SIG-M5 (cell line): ENCODE data around the gene SLC4A3.
"Not testable (repeated sequence)": the region's sequence is repeated elsewhere in the genome, so short reads cannot be mapped to it uniquely, and the experiment has no call there.

Source experiments
- DNase-seq: peaks from one replicate; lab custom pipeline; 2025; lab: John Stamatoyannopoulos, UW

Gene SLC4A3

GRCh38 chr2:219648963-219649362, 21.5 kb downstream of the SLC4A3 start:
- DNase-seq = no peak

- DNase-seq = no peak
Observed at GRCh38 chr2:219650426-219651248, 23.2 kb downstream of the SLC4A3 start.

GRCh38 chr2:219651656-219652055, 24.2 kb downstream of the SLC4A3 start:
- DNase-seq = not testable (repeated sequence)

DNA sequence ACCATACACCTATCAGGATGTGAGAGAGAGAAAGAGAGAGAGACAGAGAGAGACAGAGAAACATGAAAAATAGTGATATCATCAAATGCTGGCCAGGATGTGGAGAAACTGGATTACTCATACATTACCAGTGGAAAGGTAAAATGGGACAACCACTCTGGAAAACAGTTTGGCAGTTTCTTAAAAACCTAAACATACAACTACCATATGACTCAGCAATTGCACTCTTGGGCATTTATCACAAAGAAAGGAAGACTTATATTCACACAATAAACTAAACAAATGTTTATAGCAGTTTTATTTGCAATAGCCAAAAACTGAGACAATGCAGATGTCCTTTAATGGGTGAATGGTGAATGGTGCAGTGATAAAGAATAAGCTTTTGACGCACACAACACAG, 29.1 kb downstream of the SLC4A3 start:
- DNase-seq = no peak

GRCh38 chr2:219658196-219658846, 30.9 kb downstream of the SLC4A3 start:
- no peak for DNase-seq

GRCh38 chr2:219658874-219659273, 31.4 kb downstream of the SLC4A3 start:
- no peak for DNase-seq

DNA sequence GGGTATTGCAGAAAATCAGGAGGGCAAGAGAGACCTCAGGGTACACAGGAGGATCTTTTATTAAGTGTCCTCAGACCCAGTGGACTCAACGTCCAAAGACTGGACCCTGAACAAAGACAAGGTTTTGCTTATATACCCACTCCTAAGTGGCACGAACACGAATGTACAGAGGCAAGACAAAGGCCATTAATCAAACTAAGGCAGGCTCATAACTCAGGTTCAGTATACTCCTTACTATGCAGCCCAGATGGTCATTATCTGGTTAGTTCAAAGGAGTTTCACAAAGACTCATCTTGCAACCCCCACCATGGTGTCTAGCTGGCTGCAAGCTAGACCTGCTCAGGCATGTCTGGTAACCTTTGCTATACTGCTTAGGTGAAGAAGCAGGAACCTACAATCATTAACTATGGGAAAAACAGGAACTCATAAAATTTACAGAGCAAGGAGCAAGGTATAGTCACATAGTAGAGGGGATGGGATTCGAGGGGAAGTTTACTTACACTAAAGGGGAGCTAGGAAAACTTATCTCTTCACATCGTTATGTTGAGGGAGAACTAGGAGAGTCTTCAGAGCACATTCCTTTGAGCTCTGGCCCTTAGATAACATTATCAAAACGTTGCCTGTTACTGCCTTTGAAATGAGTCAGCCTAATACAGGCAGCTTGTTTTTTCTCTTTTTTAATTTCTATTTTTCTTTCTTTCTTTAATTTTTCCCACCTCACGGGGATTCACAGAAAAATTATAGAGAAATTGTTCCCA, 33.9 kb downstream of the SLC4A3 start:
- no peak for DNase-seq

- no peak for DNase-seq
Observed at GRCh38 chr2:219661955-219662395, 34.5 kb downstream of the SLC4A3 start.

- no peak for DNase-seq
Observed at GRCh38 chr2:219662566-219662965, 35.1 kb downstream of the SLC4A3 start.

GRCh38 chr2:219663116-219663762, 35.8 kb downstream of the SLC4A3 start:
- DNase-seq = no peak

DNA sequence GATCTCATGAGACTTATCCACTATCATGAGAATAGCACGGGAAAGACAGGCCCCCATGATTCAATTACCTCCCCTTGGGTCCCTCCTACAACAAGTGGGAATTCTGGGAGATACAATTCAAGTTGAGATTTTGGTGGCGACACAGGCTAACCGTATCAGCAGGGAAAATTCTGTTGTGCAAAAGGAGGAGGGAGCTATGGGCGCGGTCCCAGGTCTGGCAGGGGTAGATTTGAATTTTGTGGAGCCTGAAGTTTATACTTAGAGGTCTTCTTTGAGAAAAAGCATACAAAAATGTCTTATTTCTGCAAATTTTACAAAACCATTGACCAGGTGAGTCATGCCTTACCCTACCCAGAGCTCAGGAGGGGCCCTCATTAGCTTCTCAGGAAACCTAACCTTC, 36.6 kb downstream of the SLC4A3 start:
- DNase-seq = no peak

DNA sequence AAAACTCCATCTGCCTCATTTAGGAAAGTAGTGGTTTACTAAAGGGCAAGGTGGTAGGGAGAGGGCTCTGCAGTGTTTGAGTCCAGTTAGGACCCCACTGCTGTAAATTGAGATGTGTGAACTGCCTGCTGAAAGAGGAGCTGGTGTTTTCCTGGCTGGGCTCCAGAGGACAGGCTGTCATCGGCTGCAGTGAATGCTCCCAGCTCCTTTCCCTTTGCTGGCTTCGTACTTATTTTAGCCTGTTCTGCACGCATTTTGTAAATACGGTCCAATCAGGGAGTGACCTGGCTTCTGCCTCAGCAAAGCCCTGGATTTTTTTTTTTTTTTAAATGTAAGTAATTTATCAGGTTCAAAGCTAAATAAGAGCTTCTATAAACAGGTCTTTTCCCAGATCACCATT, 37.5 kb downstream of the SLC4A3 start:
- DNase-seq = no peak

DNA sequence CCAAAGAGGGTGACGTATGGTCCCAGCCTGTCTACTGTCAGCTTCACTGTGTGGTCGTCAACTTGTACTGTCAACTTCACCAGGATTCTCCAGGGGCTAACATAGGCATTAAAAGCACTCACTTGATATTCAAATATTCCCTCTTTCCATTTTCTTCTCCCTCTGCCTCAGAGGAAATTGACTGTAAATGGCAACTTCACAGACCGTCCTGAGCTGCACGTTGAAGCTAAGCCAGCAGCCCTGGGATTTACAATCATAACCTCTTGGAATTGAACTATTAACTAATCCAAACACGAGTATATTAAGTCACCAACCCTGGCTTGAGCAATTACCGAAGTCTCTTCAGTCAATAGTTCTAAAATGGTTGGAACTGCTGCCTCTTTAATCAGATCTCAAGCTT, 38.5 kb downstream of the SLC4A3 start:
- no peak for DNase-seq

DNA sequence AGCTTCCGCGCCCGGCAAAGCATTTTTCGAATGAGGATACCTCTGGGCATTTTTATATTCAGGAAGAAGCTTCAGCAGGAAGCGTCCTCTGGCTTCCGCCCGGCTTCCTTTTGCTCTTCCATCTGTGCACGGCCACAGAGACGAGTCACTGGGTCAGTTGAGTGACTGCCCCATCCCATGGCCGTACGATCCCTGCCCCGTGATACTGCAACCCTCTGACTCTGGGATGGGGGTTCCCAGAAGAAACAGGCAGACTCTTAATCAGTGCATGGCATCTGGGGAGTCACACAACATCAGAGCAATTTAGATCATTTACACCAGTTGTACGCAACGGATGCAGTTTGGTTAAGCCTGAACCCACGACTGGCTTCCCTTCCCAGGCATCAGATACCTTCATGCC, 40.9 kb downstream of the SLC4A3 start:
- no peak for DNase-seq

DNA sequence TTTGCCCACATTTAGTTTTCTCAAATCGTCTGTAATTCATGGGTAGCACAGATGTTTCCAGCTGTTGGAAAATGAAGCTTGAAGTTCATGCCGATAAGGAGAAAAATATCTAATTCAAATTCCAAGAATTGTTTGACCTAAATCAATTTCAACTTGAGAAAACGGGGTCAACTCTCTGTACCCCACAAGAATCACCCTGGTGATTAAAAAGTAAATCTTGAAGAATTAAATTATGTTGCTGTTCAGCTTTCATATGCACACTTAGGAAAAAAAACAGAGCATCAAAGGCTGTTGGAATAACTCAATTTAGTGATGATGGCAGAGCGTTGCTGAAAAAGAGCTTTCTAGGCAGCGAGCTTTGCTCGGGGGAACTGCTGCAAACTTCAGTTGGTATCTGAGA, 43.0 kb downstream of the SLC4A3 start:
- no peak for DNase-seq

DNA sequence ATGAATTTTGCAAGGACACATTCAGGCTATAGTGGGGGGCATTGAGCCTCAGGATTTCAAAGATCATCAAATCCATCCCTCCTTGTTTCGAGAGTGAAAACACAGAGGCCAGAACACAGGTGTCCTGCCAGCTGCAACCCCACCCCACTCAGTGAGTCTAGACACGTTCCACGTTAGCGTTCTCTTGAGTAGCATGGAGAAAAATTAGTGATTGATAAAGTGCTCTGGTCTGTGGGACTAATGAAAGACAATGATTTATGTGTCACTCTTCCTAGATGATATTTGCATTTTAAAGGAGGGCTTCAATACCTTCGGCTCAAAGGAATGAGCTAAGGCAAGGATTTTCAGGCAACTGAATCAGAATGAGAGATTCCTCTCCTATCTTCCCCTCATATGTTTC, 43.8 kb downstream of the SLC4A3 start:
- no peak for DNase-seq

GRCh38 chr2:219672406-219672805, 45.0 kb downstream of the SLC4A3 start:
- no peak for DNase-seq

DNA sequence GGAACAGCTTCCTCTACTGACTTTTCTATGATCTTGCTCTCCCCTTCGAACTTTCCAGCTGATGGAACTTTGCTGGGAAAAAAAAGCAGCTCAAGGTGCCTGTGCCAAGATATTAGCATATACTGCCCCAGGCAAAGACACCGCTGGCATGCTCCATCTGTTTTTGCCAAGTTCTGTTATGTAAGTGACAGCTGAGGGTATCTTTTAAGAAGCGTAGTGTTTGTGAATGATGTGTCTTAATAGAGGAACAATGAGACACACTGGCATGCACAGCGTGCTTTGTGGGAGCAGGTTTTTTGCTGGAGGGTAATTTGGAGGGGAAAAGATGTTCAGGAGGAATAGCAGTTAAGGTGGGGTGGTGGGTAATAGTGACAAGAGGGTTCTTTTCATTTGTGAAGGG, 47.8 kb downstream of the SLC4A3 start:
- no peak for DNase-seq

DNA sequence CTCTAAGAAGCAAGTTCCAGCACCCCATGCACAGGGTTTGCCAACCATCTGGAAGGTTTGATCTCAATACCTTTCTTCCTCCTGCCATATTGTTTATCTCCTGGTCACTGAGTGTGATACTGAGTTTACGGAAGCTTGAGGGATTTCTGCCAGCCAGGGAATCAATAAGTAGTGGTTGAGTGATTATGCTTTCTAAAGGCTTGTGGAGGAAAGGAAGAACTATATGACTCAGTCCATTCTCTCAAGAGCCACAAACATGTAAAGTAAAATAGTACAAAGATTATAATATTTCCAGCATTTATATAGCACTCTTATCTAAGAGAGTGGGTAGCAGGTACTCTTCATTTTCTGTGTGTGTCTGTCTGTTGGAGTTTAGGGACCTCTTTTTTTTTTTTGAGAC, 49.2 kb downstream of the SLC4A3 start:
- DNase-seq = no peak

DNA sequence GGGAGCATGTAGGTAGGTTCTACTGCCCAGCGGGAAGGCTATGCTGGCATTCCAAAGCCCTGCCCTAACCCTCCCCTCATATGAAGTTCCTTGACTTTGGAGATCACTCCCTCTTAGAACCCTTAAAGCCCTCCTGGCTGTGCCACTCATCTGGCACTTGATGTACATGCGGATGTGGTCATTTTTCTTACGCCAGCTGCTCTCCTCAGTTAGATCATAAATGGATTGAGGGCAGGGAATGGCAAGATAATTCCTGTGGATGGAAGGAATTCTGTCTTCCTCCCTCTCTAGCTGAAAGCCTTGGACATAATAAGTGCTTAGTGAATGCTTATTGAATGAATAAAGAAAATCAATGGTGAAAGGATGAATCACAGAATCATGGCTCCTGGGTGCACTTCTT, 51.6 kb downstream of the SLC4A3 start:
- DNase-seq = no peak

- no peak for DNase-seq
Observed at GRCh38 chr2:219679571-219679970, 52.1 kb downstream of the SLC4A3 start.

- DNase-seq = no peak
Observed at GRCh38 chr2:219680958-219681693, 53.7 kb downstream of the SLC4A3 start.
